Activated B cell treated with CpG ODN at 0.5 μM for 24 hours (primary cell): ENCODE data around the gene PCSK9. TPM values are rescaled to one million over a fixed set of nuclear protein-coding genes. Genes with fewer than 3 reads are reported as not detected.

Source experiments
- ATAC-seq: fragments of 200-7000 bp; cut with Tn5 transposase; one replicate; pipeline ENCODE4 v1.10.0; 2021; ENCODE audit warnings: low read depth, mild to moderate bottlenecking, moderate library complexity
- CTCF ChIA-PET: fragments of 350-600 bp; sonication (Branson Sonifier 250); formaldehyde crosslinking; loops from one replicate; lab custom pipeline; 2021; ENCODE audit warnings: antibody characterized with exemption; lab: Charles Lee
- POLR2A ChIA-PET: fragments of 350-600 bp; sonication (Branson Sonifier 250); formaldehyde crosslinking; loops from one replicate; lab custom pipeline; 2021; ENCODE audit warnings: antibody characterized with exemption; lab: Charles Lee
- DNase-seq: peaks from one replicate; pipeline ENCODE4 v3.0.0; 2022
- H3K27ac Mint-ChIP-seq: one replicate; pipeline ENCODE4 v1.8.0; 2020; ENCODE audit warnings: mixed read lengths
- H3K27me3 Mint-ChIP-seq: one replicate; pipeline ENCODE4 v1.8.0; 2021; ENCODE audit warnings: mixed read lengths
- H3K36me3 Mint-ChIP-seq: one replicate; pipeline ENCODE4 v1.8.0; 2021; ENCODE audit warnings: low read depth, mixed read lengths
- H3K4me1 Mint-ChIP-seq: one replicate; pipeline ENCODE4 v1.8.0; 2021; ENCODE audit warnings: mixed read lengths
- H3K4me3 Mint-ChIP-seq: one replicate; pipeline ENCODE4 v1.8.0; 2020; ENCODE audit warnings: mild to moderate bottlenecking, mixed read lengths
- H3K9me3 Mint-ChIP-seq: one replicate; pipeline ENCODE4 v1.8.0; 2020; ENCODE audit warnings: mixed read lengths
- intact Hi-C: fragments of 100-400 bp; cut with micrococcal nuclease; formaldehyde crosslinking; loops from one replicate; pipeline ENCODE4 v1.15.1; 2024
- total RNA-seq: library from RNA; stranded (reverse); gene quantifications from 2 replicates; pipeline ENCODE4 v1.2.3, GENCODE V29; 2022
- TF ChIP-seq, protein P1 (sequence below): fragments of 200-600 bp; IDR thresholded peaks from one replicate; pipeline ENCODE4 v1.8.0; 2022; ENCODE audit warnings: antibody characterized with exemption, mild to moderate bottlenecking

Gene PCSK9
- total RNA-seq, result not detected in 2 replicates

DNA sequence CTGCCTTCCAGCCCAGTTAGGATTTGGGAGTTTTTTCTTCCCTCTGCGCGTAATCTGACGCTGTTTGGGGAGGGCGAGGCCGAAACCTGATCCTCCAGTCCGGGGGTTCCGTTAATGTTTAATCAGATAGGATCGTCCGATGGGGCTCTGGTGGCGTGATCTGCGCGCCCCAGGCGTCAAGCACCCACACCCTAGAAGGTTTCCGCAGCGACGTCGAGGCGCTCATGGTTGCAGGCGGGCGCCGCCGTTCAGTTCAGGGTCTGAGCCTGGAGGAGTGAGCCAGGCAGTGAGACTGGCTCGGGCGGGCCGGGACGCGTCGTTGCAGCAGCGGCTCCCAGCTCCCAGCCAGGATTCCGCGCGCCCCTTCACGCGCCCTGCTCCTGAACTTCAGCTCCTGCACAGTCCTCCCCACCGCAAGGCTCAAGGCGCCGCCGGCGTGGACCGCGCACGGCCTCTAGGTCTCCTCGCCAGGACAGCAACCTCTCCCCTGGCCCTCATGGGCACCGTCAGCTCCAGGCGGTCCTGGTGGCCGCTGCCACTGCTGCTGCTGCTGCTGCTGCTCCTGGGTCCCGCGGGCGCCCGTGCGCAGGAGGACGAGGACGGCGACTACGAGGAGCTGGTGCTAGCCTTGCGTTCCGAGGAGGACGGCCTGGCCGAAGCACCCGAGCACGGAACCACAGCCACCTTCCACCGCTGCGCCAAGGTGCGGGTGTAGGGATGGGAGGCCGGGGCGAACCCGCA lies at the start of gene PCSK9:
TSS of gene PCSK9 (plus strand) at position 207 of the 741 bp plus-strand sequence. CDS start at position 497, 290 bp downstream.
- ATAC-seq (no peak), DNase-seq (no peak)
- no peaks in the 10 kb centered on the region for H3K9me3 Mint-ChIP-seq
- H3K27me3 Mint-ChIP-seq, result peaks cover 59% of the 10 kb centered on the region
- intact Hi-C loops, result no loop called here
- CTCF ChIA-PET, result no interaction called here
- POLR2A ChIA-PET, result no interaction called here
- H3K27ac Mint-ChIP-seq, result no peak within 1 kb of the TSS
- no peak within 1 kb of the TSS for H3K4me3 Mint-ChIP-seq
- H3K4me1 Mint-ChIP-seq, result no peaks in the 10 kb centered on the region
- no peaks in the 10 kb centered on the region for H3K36me3 Mint-ChIP-seq
- TF ChIP-seq, protein P1, sequence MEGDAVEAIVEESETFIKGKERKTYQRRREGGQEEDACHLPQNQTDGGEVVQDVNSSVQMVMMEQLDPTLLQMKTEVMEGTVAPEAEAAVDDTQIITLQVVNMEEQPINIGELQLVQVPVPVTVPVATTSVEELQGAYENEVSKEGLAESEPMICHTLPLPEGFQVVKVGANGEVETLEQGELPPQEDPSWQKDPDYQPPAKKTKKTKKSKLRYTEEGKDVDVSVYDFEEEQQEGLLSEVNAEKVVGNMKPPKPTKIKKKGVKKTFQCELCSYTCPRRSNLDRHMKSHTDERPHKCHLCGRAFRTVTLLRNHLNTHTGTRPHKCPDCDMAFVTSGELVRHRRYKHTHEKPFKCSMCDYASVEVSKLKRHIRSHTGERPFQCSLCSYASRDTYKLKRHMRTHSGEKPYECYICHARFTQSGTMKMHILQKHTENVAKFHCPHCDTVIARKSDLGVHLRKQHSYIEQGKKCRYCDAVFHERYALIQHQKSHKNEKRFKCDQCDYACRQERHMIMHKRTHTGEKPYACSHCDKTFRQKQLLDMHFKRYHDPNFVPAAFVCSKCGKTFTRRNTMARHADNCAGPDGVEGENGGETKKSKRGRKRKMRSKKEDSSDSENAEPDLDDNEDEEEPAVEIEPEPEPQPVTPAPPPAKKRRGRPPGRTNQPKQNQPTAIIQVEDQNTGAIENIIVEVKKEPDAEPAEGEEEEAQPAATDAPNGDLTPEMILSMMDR, result no peak

DNA sequence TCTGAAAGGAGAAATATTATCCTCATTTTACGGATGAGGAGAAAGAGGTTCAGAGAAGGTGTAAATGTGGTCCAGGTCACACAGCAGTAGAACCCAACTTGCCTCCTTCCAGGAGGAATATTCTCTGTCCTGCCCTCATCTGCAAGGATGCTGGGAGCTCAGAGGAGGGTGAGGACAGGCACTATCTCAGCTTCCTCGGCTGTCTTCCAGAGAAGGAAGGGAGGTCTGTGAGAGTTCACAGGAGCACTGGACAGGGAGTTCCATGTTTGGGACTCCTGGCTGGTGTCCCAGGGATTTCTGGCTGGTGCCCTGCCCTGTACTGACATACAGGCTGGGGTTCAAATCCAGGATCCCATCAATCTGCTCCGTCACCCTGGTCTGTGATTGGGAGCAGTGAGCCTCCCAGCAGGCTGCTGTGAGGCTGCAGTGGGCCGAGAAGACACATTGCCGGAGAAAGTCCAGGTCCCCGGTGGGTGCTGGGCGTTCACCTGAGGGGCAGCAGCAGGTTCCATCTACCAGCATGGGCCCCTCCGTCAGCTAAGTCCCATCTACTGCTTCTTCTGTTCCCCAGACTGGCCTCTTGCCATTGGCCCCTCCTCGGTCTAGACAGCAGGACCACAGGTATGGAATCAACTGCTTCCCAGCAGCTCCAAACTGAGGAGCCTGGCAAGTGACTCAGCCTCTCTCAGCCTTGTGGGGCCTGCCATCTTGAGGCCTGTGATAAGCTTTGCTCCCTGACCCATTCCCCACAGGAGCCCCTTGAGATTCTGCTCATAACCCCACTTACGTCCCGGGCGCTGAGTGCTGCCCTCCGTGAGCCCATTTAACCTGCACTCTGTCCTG lies 49.2 kb upstream of the PCSK9 start:
- no peaks in the 10 kb centered on the region for H3K9me3 Mint-ChIP-seq
- H3K4me3 Mint-ChIP-seq, result no peak overlapping the region
- no peak overlapping the region for H3K27ac Mint-ChIP-seq
- ChIA-PET CTCF (no interaction called here), POLR2A (no interaction called here)
- intact Hi-C loops, result no loop called here
- ATAC-seq (no peak), DNase-seq (no peak)
- H3K36me3 Mint-ChIP-seq, result no peaks in the 10 kb centered on the region
- peaks cover 9% of the 10 kb centered on the region for H3K27me3 Mint-ChIP-seq
- H3K4me1 Mint-ChIP-seq, result no peaks in the 10 kb centered on the region
- TF ChIP-seq, protein P1, result no peak

DNA sequence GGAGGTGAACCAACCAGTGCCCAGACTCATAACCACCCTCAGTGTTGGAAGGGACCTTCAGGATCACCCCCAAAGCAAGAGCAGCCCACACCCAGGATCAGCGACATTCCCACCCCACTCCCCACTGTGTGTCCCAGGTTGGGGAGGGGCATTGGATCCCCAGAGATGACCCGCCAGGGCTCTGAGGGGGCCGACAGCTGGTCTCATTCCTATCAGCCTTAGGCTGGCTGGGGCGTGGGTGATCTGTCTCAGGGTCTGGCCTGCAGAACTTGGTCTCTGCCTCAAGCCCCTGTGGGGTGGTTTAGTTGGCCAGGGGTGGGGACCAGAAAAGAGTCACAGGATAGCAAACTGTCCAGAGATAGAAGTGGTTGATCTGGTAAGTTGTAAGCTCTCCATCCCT lies 48.4 kb upstream of the PCSK9 start:
- Mint-ChIP-seq H3K9me3 (no peaks in the 10 kb centered on the region), H3K27ac (no peak overlapping the region), H3K4me1 (peaks cover 5% of the 10 kb centered on the region), H3K36me3 (no peaks in the 10 kb centered on the region), H3K4me3 (no peak overlapping the region), H3K27me3 (peaks cover 16% of the 10 kb centered on the region)
- intact Hi-C loops, result no loop called here
- TF ChIP-seq, protein P1, result no peak
- ATAC-seq, result no peak
- CTCF ChIA-PET, result no interaction called here
- POLR2A ChIA-PET, result no interaction called here
- DNase-seq, result no peak

DNA sequence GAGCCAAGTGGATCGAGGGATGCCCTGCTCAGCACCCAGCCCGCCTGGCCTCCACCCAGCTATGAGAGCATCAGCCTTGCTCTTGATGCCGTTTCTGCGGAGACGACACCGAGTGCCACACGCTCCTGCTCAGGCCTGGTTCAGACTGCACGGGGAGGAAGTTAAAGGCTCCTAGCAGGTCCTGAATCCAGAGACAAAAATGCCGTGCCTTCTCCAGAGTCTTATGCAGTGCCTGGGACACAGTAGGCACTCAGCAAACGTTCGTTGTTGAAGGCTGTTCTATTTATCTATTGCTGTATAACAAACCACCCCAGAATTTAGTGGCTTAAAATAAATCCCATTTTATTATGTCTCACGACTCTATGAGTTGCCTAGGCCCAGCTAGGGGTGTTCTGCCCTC lies 47.4 kb upstream of the PCSK9 start:
- H3K4me3 Mint-ChIP-seq, result no peak overlapping the region
- peaks cover 12% of the 10 kb centered on the region for H3K4me1 Mint-ChIP-seq
- no peaks in the 10 kb centered on the region for H3K9me3 Mint-ChIP-seq
- peaks cover 26% of the 10 kb centered on the region for H3K27me3 Mint-ChIP-seq
- H3K27ac Mint-ChIP-seq, result no peak overlapping the region
- intact Hi-C loops, result no loop called here
- no peaks in the 10 kb centered on the region for H3K36me3 Mint-ChIP-seq
- DNase-seq, result no peak
- POLR2A ChIA-PET, result no interaction called here
- CTCF ChIA-PET, result no interaction called here
- ATAC-seq, result no peak
- TF ChIP-seq, protein P1, result no peak

DNA sequence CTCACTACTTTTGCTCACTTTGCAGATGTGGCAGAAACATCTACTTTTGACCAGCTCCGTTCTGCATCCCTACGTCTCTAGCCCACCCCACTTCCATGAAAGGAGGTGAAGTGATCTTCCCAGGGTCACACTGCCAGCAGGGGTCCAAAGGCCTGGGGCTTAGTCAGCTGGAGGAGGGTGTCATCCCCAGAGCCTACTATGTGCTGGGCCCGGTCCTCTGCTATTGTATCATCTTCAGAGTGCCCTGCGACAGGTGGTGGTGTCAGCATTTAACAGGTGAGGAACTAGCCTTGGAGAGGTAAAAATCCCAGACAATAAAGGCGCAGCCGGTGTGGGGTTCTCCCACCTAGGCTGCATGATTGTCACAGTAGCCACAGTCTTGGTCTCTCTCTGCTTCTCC lies 46.2 kb upstream of the PCSK9 start:
- no peak for DNase-seq
- Mint-ChIP-seq H3K27me3 (peaks cover 36% of the 10 kb centered on the region), H3K4me3 (no peak overlapping the region), H3K4me1 (peaks cover 15% of the 10 kb centered on the region), H3K9me3 (no peaks in the 10 kb centered on the region), H3K36me3 (no peaks in the 10 kb centered on the region), H3K27ac (no peak overlapping the region)
- POLR2A ChIA-PET, result no interaction called here
- ATAC-seq, result no peak
- intact Hi-C loops, result no loop called here
- CTCF ChIA-PET, result no interaction called here
- TF ChIP-seq, protein P1, result no peak
